G401 (cell line): Measurements from ENCODE around the gene KLF2. TPM values are rescaled to one million over a fixed set of nuclear protein-coding genes. Genes with fewer than 3 reads are reported as not detected.
"Not testable (repeated sequence)": the region's sequence is repeated elsewhere in the genome, so short reads cannot be mapped to it uniquely, and the experiment has no call there.

Source experiments
- DNase-seq: peaks from one replicate; pipeline ENCODE4 v3.0.0-alpha.2; 2015; ENCODE audit warnings: low spot score
- in situ Hi-C: cut with HindIII; loops from 2 replicates; pipeline ENCODE4 v1.10.0; 2016; ENCODE audit warnings: low sequenced_read_pairs, mixed read lengths
- total RNA-seq: library from RNA; depleted of rRNA; stranded (reverse); fragments of >200 nt; shearing (Covaris generic); gene quantifications from 2 replicates; pipeline ENCODE4 v1.2.3, GENCODE V29; 2014; rRNA removed

The KLF2 gene
- total RNA-seq: 4.8 TPM in 1 of 2 replicates, not detected in the other

- in situ Hi-C loops: no loop called here
- peak; percentile 70 for DNase-seq
Observed at GRCh38 chr19:16324384-16325160, at the start of gene KLF2. Gene KLF2 (plus strand): TSS chr19:16324826. CDS start chr19:16324924, 98 bp downstream.

DNA sequence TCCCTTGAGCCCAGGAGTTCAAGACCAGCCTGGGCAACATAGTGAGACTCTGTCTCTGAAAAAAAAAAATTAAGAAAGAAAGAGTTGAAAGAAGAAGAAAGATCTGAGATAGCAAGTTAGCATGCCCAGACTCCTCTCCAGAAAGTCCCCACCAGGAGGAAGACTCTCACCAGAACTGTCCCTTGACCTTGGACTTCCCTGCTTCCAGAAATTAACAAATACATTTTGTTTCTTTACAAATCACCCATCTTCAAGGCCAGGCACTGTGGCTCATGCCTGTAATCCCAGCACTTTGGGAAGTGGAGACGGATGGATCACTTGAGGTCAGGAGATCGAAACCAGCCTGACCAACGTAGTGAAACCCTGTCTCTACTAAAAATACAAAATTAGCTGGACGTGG lies 44.3 kb upstream of the KLF2 start:
- in situ Hi-C loops: no loop called here
- no peak for DNase-seq

- in situ Hi-C loops: no loop called here
Observed at GRCh38 chr19:16281743-16282142, 42.9 kb upstream of the KLF2 start.

GRCh38 chr19:16283210-16284061 lies 41.2 kb upstream of the KLF2 start:
- peak; percentile 14 for DNase-seq
- in situ Hi-C loops: no loop called here

More at GRCh38 chr19:16281743-16282142, 42.9 kb upstream of the KLF2 start:
- no peak for DNase-seq

- in situ Hi-C loops: no loop called here
- DNase-seq: no peak
Observed at GRCh38 chr19:16284505-16284904, 40.1 kb upstream of the KLF2 start.

- in situ Hi-C loops, DNase-seq: not testable (repeated sequence)
Observed at GRCh38 chr19:16285079-16285478, 39.5 kb upstream of the KLF2 start.

GRCh38 chr19:16285769-16286498 lies 38.7 kb upstream of the KLF2 start:
- DNase-seq: no peak
- in situ Hi-C loops: no loop called here

- in situ Hi-C loops: no loop called here
- no peak for DNase-seq
Observed at GRCh38 chr19:16288544-16288943, 36.1 kb upstream of the KLF2 start.

- in situ Hi-C loops: no loop called here
- DNase-seq: no peak
Observed at GRCh38 chr19:16289594-16289993, 35.0 kb upstream of the KLF2 start.

DNA sequence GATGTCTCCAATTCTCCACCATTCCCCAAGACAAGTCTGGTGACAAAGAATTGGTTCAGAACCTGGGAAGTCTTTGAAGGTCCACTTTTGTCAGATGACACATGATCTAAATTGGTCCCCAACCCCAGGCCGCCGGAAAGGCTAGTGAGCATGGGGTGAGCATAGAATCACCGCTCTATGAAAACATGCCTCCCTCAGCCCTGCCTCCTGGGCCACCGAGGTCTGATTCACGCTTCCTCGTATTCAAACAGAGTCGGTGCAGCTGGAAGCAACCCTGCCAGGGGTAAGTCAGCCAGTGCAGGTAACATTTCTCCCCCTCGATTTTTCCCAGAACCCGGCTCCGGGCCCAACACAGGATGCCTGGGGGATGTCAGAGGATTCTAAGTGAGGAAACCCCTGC lies 33.9 kb upstream of the KLF2 start:
- DNase-seq: no peak
- in situ Hi-C loops: no loop called here

- no peak for DNase-seq
- in situ Hi-C loops: no loop called here
Observed at GRCh38 chr19:16293118-16294091, 31.2 kb upstream of the KLF2 start.

DNA sequence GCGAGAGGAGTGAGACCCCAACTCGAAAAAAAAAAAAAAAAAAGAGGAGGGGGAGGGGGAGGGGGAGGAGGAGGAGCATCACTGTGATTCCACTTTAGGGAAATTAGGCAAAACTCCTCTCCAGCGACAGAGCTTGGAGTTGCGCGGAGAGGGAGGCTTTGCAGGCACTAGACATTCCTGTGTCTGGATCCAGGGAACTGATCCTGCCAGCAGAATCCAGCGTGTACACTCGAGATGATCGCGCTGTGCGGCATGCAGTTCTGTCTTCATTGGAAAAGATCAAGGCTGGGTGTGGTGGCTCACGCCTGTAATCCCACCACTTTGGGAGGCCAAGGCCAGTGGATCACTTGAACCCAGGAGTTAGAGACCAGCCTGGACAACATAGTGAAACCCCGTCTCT lies 29.6 kb upstream of the KLF2 start:
- no peak for DNase-seq
- in situ Hi-C loops: no loop called here

- no peak for DNase-seq
- in situ Hi-C loops: no loop called here
Observed at GRCh38 chr19:16296713-16297112, 27.9 kb upstream of the KLF2 start.

- no peak for DNase-seq
- in situ Hi-C loops: no loop called here
Observed at GRCh38 chr19:16297575-16298178, 26.9 kb upstream of the KLF2 start.

DNA sequence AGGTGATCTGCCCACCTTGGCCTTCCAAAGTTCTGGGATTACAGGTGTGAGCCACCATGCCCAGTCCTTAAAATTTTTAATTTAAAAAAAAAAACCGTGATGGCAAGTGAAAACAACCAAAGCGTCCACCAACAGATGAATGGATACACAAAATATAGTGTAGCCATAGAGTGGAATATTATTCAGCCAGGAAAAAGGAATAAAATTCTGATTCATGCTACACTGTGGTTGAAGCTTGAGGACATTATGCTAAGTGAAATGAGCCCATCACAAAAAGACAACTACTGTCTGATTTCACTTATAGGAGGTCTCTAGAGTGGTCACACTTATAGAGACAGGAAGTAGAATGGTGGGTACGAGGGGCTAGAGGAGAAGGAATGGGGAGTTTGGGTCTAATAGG lies 26.3 kb upstream of the KLF2 start:
- DNase-seq: no peak
- in situ Hi-C loops: no loop called here

DNA sequence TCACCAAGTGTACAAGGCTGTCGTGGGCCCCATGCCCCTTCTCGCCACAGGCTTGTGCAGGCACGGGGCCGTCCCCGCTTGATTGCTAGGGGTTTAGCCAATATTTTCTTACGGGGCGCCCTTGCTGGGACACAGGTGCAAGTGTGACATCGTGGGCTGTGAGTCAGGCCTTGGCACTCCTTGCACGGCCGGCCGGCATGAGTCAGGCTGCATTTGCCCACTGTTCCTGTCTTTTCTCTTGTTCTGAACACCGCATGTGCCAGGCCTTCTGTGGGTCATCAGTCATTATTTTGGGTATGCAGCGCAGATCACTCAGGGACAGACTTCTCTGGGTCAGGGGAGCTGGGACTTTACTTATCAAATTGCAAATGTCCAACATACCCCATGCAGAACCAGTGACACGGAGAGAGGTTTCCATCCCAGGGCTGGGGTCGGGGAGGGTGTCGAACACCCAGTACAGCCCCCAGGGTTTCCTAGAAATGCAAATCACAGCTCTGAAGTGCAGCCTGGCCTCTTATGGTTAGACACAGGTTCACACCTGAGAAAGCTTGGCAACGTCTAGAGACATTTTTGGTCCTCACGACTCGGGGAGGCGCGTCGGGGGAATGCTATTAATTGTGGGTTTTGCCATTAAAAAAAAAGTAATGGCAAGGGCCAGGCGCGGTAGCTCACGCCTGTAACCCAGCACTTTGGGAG lies 22.5 kb upstream of the KLF2 start:
- in situ Hi-C loops: no loop called here
- no peak for DNase-seq

GRCh38 chr19:16303755-16304154 lies 20.9 kb upstream of the KLF2 start:
- no peak for DNase-seq
- in situ Hi-C loops: no loop called here

DNA sequence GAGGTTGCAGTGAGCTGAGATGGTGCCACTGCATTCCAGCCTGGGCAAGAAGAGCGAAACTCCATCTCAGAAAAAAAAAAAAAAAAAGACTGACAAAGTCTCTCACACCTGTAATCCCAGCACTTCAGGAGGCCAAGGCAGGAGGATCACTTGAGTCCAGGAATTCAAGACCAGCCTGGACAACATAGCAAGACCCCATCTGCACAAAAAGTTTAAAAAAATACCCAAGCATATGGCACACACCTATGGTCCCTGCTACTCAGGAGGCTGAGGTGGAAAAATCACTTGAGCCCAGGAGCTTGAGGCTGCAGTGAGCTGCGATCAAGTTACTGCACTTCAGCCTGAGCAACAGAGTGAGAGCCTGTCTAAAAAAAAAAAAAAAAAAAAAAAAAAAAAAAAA lies 20.1 kb upstream of the KLF2 start:
- DNase-seq, in situ Hi-C loops: not testable (repeated sequence)
